Effector memory CD8-positive, alpha-beta T cell (primary cell): ENCODE data around the gene RPTOR.

Experiments used
- ATAC-seq: fragments of 150-1000 bp; cut with Tn5 transposase; replicated peaks from 2 replicates; pipeline ENCODE4 v1.10.0; 2021; ENCODE audit warnings: mild to moderate bottlenecking, moderate library complexity
- DNase-seq, 3 experiments: peaks; one replicate each; pipeline ENCODE4 v3.0.0; 2021
- H3K27ac Mint-ChIP-seq, 2 donors: one replicate each; pipeline ENCODE4 v1.8.0; 2022; ENCODE audit warnings: mild to moderate bottlenecking in 2 of 2, mixed read lengths in 2 of 2, moderate library complexity in 2 of 2
- H3K27me3 Mint-ChIP-seq, 2 donors: one replicate each; pipeline ENCODE4 v1.8.0; 2022; ENCODE audit warnings: mixed read lengths in 2 of 2
- H3K36me3 Mint-ChIP-seq: one replicate; pipeline ENCODE4 v1.8.0; 2022; ENCODE audit warnings: mild to moderate bottlenecking, moderate library complexity, mixed read lengths; ENCODE audit not compliant: insufficient read depth
- H3K4me1 Mint-ChIP-seq, 2 donors: one replicate each; pipeline ENCODE4 v1.8.0; 2022; ENCODE audit warnings: low read depth in 2 of 2, mixed read lengths in 2 of 2
- H3K4me3 Mint-ChIP-seq, 2 donors: one replicate each; pipeline ENCODE4 v1.8.0; 2022; ENCODE audit warnings: mild to moderate bottlenecking in 2 of 2, mixed read lengths in 2 of 2, moderate library complexity in 2 of 2
- H3K9me3 Mint-ChIP-seq, 2 donors: one replicate each; pipeline ENCODE4 v1.8.0; 2022; ENCODE audit warnings: mixed read lengths in 2 of 2

Gene RPTOR

DNA sequence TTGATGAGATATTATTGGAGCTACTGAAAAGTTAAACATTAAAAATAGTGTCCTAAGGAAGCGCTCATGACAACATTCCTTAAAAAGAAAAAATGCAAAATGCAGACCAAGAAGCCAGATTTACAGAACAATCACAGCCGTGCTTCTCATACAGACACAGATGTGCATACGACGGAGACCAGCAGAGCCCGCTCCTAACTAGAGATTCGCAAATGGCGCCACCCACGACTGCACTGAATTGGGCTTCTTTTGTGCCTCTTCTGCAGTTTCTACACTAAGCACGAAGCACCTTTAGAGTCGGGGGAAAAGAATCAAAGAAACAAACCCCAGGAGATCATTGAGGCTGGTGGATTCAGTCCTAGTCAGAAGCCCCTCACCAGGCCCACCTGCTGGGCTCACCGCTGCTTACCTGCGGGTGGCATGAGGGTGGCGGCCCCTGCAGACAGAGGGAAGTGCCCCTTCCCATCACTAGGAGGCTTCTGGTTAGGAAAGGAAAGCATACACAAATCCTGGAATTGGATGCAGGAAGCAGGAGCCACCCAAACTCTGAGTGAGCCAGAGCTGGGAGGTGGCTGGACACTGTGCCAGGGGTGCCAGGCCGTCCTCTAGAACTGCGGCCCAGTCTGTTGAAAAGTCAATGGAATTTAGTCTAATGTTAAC is 382.1 kb downstream of the RPTOR start:
- Mint-ChIP-seq H3K9me3 (no peaks in the 10 kb centered on the region), H3K27me3 (no peaks in the 10 kb centered on the region), H3K36me3 (peaks cover 26% of the 10 kb centered on the region), H3K4me1 (no peaks in the 10 kb centered on the region), H3K4me3 (no peak overlapping the region), H3K27ac (no peak overlapping the region)
- DNase-seq (no peak), ATAC-seq (no peak)

DNA sequence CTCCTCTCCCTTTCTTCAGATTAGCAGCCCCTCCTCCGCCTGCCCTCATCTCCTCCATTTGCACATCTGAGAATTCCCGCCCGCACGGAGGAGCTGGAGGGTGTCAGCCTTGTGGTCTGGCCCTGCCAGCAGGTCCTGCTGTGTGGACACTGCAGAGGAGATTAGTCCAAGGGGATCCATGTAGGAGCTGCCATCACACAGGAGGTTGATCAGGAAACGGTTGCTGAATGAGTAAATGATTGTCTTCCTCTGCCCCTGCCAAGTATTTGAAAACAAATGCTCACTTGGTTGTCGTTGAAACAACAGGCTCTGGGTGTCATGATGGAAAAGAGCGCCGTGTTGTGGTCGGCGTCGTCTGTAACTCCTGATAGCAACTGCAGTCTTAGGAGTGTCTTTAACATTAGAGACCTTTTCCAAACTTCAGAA is 383.2 kb downstream of the RPTOR start:
- H3K27me3 Mint-ChIP-seq: no peaks in the 10 kb centered on the region
- DNase-seq (no peak), ATAC-seq (no peak)
- H3K27ac Mint-ChIP-seq: no peak overlapping the region
- H3K4me1 Mint-ChIP-seq: no peaks in the 10 kb centered on the region
- no peaks in the 10 kb centered on the region for H3K9me3 Mint-ChIP-seq
- peaks cover 30% of the 10 kb centered on the region for H3K36me3 Mint-ChIP-seq
- no peak overlapping the region for H3K4me3 Mint-ChIP-seq

DNA sequence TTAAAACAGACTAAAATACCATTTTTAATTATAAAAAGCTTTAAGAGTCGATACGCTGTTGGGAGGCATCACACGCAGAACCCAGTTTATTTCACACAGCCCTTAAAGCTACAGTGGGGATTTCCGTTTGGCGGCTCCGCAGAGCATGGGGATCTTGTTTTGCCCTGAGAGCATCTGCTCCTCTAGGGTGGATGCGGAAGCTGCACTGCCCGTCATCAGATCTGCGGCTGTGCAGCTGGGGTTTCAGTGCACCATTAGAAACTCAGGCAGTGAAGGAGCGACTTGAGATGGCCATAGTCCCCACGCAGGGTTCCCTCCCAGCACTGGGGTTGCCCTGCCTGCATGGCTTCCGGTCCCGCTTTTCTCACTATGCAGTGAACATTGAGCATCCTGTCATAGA is 384.8 kb downstream of the RPTOR start:
- DNase-seq (no peak), ATAC-seq (no peak)
- H3K36me3 Mint-ChIP-seq: peaks cover 25% of the 10 kb centered on the region
- H3K27ac Mint-ChIP-seq: no peak overlapping the region
- no peak overlapping the region for H3K4me3 Mint-ChIP-seq
- no peaks in the 10 kb centered on the region for H3K9me3 Mint-ChIP-seq
- no peaks in the 10 kb centered on the region for H3K4me1 Mint-ChIP-seq
- no peaks in the 10 kb centered on the region for H3K27me3 Mint-ChIP-seq

DNA sequence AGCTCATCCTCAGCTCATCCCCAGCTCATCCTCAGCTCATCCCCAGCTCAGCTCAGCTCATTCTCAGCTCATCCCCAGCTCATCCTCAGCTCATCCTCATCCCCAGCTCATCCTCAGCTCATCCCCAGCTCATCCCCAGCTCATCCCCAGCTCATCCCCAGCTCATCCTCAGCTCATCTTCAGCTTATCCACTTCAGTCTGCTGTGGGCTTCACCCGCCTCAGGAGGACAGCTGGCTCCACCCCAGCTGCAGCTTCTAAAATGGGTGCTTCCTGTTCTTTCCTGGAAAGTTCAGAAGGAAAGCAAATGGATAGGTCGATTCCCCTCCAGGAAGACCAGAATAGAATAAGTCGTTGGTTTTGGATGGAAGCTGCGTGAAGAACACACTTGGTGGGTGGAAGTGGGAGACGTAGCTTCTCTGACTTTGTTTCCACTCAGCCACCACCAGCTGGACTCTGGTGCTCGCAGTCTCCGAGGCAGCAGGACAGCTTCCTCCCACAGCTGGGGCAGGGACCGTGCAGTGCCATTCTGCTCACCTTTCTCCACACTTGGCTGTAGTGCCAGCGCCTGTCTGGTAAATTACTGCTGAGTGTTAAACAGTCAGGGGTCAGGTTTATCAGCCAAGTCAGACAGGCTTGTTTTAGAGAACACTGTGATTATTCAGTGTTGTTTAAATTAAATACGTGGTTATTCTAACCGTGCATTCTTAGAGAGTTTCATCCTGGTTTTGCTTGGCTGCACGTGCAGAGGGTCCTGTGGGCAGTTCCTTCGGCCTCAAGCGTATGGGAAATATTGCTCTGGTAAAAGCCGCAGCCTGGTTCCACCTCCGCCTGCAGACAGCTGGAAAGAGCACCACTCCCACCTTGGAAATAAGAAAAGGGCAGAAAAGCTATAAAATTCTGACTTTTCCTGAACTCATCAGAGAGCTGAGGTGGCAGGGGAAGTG is 386.0 kb downstream of the RPTOR start:
- Mint-ChIP-seq H3K36me3 (peaks cover 16% of the 10 kb centered on the region), H3K27me3 (no peaks in the 10 kb centered on the region), H3K4me3 (no peak overlapping the region), H3K27ac (peak overlapping the region in 1 of 2 donors; percentile 7), H3K4me1 (peaks cover 4 to 5% of the 10 kb centered on the region in 2 donors), H3K9me3 (no peaks in the 10 kb centered on the region)
- no peak for DNase-seq
- no peak for ATAC-seq

DNA sequence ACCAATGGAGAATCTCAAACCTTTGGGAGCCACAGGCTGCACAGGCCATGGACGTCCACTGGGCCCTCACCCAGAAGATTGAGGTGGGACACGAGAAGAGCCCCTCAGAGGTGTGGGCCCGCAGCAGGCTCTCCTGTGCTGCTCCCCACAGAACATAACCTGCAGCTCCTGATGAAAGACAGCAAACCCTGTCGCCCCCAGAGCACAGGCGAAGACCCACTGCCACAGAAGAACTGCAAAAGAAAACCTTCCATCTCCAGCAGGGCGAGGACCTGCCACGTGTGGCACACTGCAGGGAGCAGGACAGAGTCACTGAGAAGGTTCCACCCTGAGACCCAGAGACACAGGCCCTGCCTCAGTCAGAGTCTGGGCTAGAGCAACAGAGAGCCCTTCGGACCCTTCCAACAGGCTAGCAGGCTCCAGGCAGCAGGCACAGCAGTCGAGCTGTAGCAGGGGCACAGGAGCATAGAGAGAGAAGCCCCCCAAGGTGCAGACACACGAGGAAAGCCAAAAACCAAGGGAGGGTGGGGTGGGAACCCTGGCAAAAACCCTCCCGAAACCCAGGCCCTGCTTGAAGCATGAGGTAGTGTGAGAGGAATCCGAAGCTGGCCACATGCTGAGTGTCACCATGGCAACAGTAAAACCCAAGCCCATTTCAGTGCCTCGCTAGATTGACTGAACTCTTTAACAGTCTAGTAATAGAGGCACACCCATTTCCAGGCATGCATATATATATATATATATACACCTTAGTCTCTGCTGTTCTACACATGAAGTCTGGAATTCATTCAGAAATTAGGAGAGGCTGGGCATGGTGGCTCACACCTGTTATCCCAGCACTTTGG is 387.0 kb downstream of the RPTOR start:
- Mint-ChIP-seq H3K4me1 (peaks cover 7 to 8% of the 10 kb centered on the region in 2 donors), H3K27me3 (no peaks in the 10 kb centered on the region), H3K27ac (no peak overlapping the region), H3K36me3 (peaks cover 11% of the 10 kb centered on the region), H3K9me3 (no peaks in the 10 kb centered on the region), H3K4me3 (no peak overlapping the region)
- no peak for DNase-seq
- no peak for ATAC-seq

DNA sequence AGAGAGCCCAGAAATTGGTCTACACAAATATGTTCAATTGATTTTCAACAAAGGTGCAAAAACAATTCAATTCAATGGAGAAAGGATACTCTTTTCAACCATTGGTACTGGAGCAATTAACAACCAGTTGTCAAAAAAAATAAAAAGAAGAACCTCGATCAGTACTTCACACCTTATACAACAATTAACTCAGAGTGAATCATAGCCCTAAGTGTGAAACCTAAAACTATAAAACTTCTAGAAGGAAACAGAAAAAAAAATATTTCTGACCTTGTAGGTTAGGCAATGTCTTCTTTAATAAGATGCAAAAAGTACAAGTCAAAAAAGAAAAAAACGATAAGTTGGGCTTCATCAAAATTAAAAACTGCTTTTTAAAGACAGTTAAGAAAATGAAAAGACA is 390.9 kb downstream of the RPTOR start:
- peak overlapping the region in 1 of 2 donors; percentile 67 for H3K4me3 Mint-ChIP-seq
- H3K4me1 Mint-ChIP-seq: peaks cover 25 to 26% of the 10 kb centered on the region in 2 donors
- peak overlapping the region; percentile 54 to 91 for H3K27ac Mint-ChIP-seq
- no peak for DNase-seq
- ATAC-seq: peak; percentile 72
- no peaks in the 10 kb centered on the region for H3K27me3 Mint-ChIP-seq
- H3K9me3 Mint-ChIP-seq: no peaks in the 10 kb centered on the region
- peaks cover 10% of the 10 kb centered on the region for H3K36me3 Mint-ChIP-seq

DNA sequence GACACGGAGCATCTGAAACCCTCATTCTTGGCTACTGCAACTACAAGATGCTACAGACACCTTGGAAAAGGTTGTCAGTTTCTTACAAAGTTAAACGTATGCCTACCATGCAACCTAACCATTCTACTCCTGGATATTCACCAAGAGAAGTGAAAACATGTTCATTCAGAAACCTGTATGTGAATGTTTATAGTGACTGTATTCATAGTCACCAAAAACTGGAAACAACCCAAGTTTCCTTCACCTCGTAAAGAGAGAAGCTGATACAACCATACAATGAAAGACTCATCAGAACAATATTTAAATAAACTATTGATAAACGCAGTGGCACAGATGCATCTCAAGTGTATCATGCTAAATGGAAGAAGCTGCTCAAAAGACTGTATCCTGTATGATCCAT is 391.6 kb downstream of the RPTOR start:
- H3K27ac Mint-ChIP-seq: no peak overlapping the region
- no peaks in the 10 kb centered on the region for H3K9me3 Mint-ChIP-seq
- peaks cover 25 to 26% of the 10 kb centered on the region in 2 donors for H3K4me1 Mint-ChIP-seq
- peaks cover 10% of the 10 kb centered on the region for H3K36me3 Mint-ChIP-seq
- no peaks in the 10 kb centered on the region for H3K27me3 Mint-ChIP-seq
- ATAC-seq: no peak
- H3K4me3 Mint-ChIP-seq: no peak overlapping the region
- DNase-seq: no peak

DNA sequence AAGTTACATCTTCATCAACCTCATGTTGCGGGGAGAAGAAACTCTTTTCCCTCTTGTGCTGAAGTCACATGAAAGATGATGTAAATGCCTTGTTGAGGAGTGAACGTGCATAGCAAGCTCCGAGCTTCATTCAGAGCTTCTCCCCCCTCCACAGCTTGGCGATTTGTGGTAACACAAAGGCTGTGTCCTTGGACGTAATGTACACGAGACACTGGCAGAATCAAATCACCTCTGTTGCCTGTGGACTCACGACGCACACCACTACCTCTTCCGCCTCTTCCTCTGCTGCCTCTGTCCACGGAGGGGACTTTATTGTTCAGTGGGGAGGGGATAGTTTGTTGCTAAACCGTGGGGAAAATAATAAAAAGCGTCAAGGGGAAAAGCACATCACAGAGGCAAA is 392.1 kb downstream of the RPTOR start:
- no peak for DNase-seq
- Mint-ChIP-seq H3K27me3 (no peaks in the 10 kb centered on the region), H3K4me3 (no peak overlapping the region), H3K36me3 (peaks cover 7% of the 10 kb centered on the region), H3K9me3 (no peaks in the 10 kb centered on the region), H3K27ac (no peak overlapping the region), H3K4me1 (peaks cover 26% of the 10 kb centered on the region in 2 donors)
- no peak for ATAC-seq

DNA sequence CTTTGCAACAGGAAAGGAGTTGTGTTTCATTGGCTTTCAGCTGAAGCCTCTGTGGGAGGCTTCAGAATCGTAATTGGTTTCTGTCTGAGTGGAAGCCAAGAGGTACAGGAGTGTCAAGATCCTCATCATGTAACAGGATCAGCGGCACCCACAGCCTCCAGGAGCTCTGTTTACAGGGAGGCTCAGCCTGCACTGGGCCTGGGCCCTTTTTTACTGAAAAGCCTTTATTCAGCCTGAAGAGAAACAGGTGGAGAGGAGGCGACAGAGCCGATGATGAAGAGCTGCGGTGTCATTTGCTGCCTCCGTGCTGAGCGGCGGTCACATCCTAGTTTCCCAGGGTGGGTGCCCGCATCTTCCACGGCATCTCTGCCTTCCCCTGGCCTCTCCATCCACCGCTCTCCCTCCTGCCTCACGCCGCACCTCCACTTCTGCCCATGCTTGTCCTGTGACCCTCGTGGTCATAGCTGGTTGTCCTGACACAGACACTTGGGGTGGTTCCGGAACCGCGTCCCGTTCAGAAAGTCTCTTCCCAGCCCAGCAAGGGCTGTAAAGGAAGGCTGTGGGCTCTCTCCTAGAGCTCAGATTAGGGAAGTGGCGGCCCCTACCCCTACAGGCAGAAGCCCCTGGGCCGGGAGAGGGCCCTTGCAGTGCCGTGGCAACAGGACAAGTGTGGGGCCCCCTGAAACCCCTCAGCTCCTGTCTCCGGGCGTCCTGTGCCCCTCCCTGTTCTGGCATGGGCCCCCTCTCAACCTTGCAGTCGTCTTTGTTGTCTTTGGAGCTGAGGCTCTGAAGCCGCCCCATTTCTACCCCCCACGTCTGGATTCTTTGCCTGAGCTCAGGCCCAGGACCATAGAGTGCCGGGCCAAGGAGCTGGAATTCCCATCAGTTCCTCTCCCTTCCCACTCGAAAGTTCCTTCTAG is 393.1 kb downstream of the RPTOR start:
- peak overlapping the region; percentile 66 to 88 for H3K27ac Mint-ChIP-seq
- no peak overlapping the region for H3K4me3 Mint-ChIP-seq
- H3K36me3 Mint-ChIP-seq: peaks cover 7% of the 10 kb centered on the region
- DNase-seq (no peak), ATAC-seq (no peak)
- H3K27me3 Mint-ChIP-seq: no peaks in the 10 kb centered on the region
- no peaks in the 10 kb centered on the region for H3K9me3 Mint-ChIP-seq
- peaks cover 26 to 28% of the 10 kb centered on the region in 2 donors for H3K4me1 Mint-ChIP-seq

DNA sequence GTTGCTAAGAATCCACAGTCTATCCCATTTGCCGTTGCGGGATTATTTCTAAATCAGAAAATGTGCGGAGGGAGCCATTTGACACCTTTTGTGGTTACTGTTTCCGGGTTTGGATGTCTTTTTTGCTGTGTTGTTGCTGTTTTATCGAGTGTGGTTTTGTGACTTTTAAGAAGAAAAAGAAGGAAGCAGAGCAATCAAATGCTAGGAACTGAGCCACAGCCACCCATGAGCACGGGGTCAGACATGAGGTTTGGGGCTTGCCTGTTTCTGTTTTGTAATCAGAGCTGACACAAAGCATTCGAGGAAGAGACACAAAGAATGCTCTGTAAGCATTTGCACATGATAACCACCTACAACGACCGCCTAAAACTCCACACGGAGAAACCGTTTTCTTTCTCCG is 393.9 kb downstream of the RPTOR start:
- no peaks in the 10 kb centered on the region for H3K9me3 Mint-ChIP-seq
- H3K4me3 Mint-ChIP-seq: peak overlapping the region; percentile 23 to 40
- peaks cover 7% of the 10 kb centered on the region for H3K36me3 Mint-ChIP-seq
- no peak for DNase-seq
- no peaks in the 10 kb centered on the region for H3K27me3 Mint-ChIP-seq
- peak; percentile 73 for ATAC-seq
- peaks cover 26 to 28% of the 10 kb centered on the region in 2 donors for H3K4me1 Mint-ChIP-seq
- H3K27ac Mint-ChIP-seq: peak overlapping the region; percentile 66 to 88

DNA sequence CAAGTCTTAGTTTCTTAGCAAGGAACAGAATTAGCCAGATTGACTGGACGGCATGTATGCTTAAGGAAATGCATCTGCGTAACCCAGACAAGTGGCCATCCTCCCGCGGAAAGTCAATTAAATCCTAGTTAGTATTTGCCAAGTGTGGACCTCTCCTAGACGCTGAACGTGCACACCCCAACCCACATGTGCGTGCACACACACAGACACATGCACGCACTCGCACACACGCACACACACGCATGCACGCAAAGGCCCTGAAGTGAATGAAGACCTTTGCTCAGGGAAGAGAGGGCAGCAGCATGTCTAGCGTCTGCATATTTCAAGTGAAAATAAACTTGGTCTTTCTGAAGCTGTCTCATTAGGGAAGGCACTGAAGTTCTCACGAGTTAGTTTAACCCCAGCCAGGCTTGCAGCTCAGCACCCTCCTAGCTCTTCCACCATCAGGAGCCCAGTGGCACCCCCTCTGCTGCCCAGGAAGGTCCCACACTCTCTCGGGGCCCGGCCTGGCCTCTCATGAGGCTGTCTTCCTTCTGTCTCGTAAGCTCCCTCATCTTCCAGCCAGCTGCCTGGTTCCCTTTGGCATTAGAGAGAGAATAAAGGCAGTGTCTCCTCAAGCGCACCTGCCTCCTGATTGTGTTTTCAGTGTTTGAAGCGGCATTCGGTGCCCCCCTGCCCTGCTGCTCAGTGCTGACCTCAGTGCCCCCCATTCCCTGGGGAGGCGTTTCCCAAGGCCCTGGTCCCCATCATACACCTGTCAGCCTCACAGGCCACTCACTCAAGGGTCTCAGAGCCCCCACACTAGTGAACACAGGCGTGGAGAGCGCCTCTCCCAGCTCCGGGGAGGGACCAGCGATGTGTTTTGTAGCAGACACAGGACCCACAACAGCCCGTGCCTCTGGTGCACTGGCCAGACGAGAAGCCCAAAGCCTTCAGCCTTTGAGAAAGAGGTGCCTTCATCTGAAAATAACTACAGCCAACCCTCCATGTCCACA is 394.8 kb downstream of the RPTOR start:
- peak overlapping the region; percentile 86 to 88 for H3K27ac Mint-ChIP-seq
- H3K4me3 Mint-ChIP-seq: peak overlapping the region; percentile 23 to 53

More for the DNA sequence above, 394.8 kb downstream of the RPTOR start:
- Mint-ChIP-seq H3K36me3 (peaks cover 12% of the 10 kb centered on the region), H3K27me3 (no peaks in the 10 kb centered on the region), H3K4me1 (peaks cover 26 to 28% of the 10 kb centered on the region in 2 donors), H3K9me3 (no peaks in the 10 kb centered on the region)
- ATAC-seq (no peak), DNase-seq (no peak)
